GM12872 (cell line): ENCODE results near the gene GOLGA2.

Source experiments
- CTCF ChIP-seq: IDR thresholded peaks from 3 replicates; pipeline ENCODE4 v1.5.1; 2011; ENCODE audit warnings: low read depth, mild to moderate bottlenecking, low read length, moderate library complexity; ENCODE audit not compliant: insufficient read depth

GOLGA2 gene

GRCh38 chr9:128233817-128234406, 41.9 kb downstream of the GOLGA2 start:
- TF ChIP-seq CTCF = no peak

GRCh38 chr9:128232528-128233428, 43.0 kb downstream of the GOLGA2 start:
- TF ChIP-seq CTCF = no peak

GRCh38 chr9:128231638-128232527, 43.9 kb downstream of the GOLGA2 start:
- TF ChIP-seq CTCF = no peak

GRCh38 chr9:128226412-128226801, 49.4 kb downstream of the GOLGA2 start:
- TF ChIP-seq CTCF = no peak

- TF ChIP-seq CTCF = no peak
These were observed 49.9 kb downstream of the GOLGA2 start for GRCh38 chr9:128225770-128226411.

- no peak for TF ChIP-seq CTCF
These were observed 50.9 kb downstream of the GOLGA2 start for GRCh38 chr9:128224877-128225276.
